ENCODE results near the gene TAS2R14. TPM values are rescaled to one million over a fixed set of nuclear protein-coding genes. Genes with fewer than 3 reads are reported as not detected.

The TAS2R14 gene
- 1 to 10 TPM; 2.3 to 6.2 TPM for total RNA-seq

DNA sequence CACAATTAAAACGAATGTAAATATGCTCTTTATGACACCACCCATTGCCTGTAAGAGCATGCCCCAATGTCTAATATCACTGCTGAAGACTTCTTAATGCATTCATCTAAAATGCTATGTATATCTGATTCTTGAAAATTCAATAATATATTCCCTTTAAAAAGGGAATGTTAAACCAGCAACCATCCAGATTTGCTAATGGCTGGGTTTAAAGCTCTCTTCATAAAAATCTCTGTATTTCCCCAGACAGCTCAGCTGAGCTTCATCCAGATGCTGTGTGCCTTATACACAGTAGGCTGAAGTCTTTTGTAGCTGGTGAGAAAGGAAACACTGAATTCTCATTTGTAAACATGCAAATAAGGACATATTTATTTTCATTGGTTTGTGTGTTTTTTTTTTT is at the start of gene TAS2R14:
Gene TAS2R14, minus strand, starts transcription at position 101 of the 400 bp plus-strand sequence. Its CDS starts 56 bp downstream, at position 45.
- ATAC-seq (no peak), DNase-seq (ENCODE audit: low spot score) (no peak)
- Mint-ChIP-seq H3K27ac (no peak within 1 kb of the TSS), H3K36me3 (no peaks in the 10 kb centered on the region), H3K27me3 (no peaks in the 10 kb centered on the region), H3K9me3 (no peaks in the 10 kb centered on the region), H3K4me1 (ENCODE audit: low read depth in 2 of 2) (peaks cover 0 to 4% of the 10 kb centered on the region in 2 donors), H3K4me3 (no peak within 1 kb of the TSS)

DNA sequence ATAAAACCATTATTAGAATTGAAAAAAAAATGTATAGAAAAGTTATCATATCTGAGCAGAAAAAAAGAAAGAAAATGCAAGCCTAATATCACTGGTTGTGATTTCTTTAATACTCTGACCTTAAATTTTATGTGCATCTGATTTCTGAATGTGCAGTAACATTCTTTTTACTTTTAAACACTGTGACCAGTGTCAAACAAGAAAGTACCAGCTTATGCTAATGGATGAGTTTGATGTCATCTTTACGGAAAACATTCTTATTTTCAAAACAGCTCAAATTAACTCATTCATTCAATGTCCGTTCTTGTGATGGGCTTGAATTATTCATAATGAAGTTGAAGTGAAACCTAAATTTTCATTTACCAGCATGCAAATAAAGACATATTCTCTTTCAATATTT is 47.7 kb upstream of the TAS2R14 start, which contains the start of gene TAS2R50:
Gene TAS2R50, minus strand, starts transcription at position 101 of the 400 bp plus-strand sequence. Its CDS starts 52 bp downstream, at position 49.
- Mint-ChIP-seq H3K4me1 (ENCODE audit: low read depth in 2 of 2) (peaks cover 12 to 17% of the 10 kb centered on the region in 2 donors), H3K4me3 (no peak within 1 kb of the TSS), H3K36me3 (peaks cover 16% of the 10 kb centered on the region), H3K27me3 (peaks cover 22% of the 10 kb centered on the region in 2 donors), H3K27ac (no peak within 1 kb of the TSS), H3K9me3 (no peaks in the 10 kb centered on the region)
- ATAC-seq = no peak
- DNase-seq (ENCODE audit: low spot score) = no peak

DNA sequence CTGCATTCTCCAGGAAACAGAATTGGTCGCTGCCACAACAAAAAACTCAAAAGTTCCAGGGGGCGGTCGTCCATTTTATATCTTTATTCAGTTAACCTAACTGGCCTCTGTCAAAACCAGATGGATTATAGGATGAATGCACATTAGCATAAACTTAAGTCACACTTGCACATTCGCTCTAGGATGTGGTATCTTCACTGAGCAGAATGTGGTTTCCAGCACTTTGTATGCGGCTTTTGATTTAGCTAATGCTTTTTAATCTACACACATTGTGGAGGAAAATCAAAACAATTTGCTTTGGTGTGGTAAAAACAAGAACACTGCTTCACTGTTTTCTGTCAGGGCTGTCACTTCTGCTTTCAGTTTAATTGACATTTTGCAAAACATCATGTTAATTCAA is 43.2 kb upstream of the TAS2R14 start:
- Mint-ChIP-seq H3K27ac (no peak overlapping the region), H3K9me3 (no peaks in the 10 kb centered on the region), H3K4me1 (ENCODE audit: low read depth in 2 of 2) (peaks cover 28 to 30% of the 10 kb centered on the region in 2 donors), H3K36me3 (peaks cover 11% of the 10 kb centered on the region), H3K27me3 (peaks cover 41 to 51% of the 10 kb centered on the region in 2 donors), H3K4me3 (peak overlapping the region; percentile 38)
- ATAC-seq (peak; percentile 89 to 97), DNase-seq (ENCODE audit: low spot score) (peak; percentile 63)

DNA sequence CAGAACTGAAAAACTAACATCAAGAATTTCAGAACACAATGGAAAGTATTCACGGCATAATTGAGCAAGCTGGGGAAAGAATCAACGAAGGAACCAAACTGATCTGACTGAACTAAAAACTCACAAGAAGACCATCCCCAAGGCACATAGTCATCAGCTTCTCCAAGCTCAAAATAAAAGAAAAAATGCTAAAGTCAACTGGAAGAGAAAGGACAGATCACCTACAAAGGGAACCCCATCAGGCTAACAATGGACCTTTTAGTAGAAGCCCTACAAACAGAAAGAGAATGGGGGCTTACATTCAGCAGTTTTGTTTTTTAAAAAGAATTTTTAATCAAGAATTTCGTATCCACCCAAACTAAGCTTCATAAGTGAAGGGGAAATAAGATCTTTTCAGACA is 35.9 kb upstream of the TAS2R14 start:
- DNase-seq (ENCODE audit: low spot score) (no peak), ATAC-seq (no peak)
- peaks cover 8% of the 10 kb centered on the region for H3K36me3 Mint-ChIP-seq
- peaks cover 5 to 14% of the 10 kb centered on the region in 2 donors for H3K4me1 Mint-ChIP-seq (ENCODE audit: low read depth in 2 of 2)
- no peaks in the 10 kb centered on the region for H3K9me3 Mint-ChIP-seq
- no peak overlapping the region for H3K4me3 Mint-ChIP-seq
- no peak overlapping the region for H3K27ac Mint-ChIP-seq
- H3K27me3 Mint-ChIP-seq = peaks cover 43 to 51% of the 10 kb centered on the region in 2 donors

DNA sequence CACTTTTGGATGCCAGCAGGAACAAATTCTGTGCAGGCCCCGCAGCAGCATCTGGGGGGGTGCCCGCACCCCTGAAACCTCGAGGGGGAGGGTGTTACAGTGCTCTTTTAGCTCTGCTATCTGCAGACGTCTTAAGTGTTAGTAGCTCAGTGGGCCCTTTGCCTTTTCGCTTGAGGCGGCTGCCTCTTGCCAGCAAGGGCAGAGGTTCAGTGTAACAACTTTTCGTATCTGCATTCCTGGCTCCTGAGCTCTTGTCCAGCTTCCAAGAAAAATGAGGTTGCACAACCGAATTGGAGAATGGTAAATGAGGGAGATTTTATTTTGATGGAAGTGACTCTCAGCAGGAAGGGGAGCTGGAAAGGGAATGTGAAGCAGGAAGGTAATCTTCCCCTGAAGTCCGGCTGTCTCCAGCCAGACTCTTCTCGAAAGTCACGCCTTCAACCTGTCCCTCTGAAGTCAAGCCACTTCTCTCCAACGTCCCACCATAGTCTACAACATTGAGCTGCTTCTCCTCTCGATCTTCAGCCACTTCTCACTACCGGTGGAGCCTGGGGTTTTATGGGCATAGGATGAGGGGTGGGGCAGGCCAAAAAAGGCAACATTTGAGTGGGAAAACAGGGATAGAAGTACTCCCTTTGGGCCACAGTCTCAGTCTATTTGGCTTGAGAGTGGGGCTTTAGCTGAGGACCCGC is 29.8 kb upstream of the TAS2R14 start:
- no peak for DNase-seq (ENCODE audit: low spot score)
- Mint-ChIP-seq H3K4me1 (ENCODE audit: low read depth in 2 of 2) (no peaks in the 10 kb centered on the region), H3K27ac (no peak overlapping the region), H3K4me3 (no peak overlapping the region), H3K9me3 (no peaks in the 10 kb centered on the region), H3K36me3 (no peaks in the 10 kb centered on the region), H3K27me3 (no peaks in the 10 kb centered on the region)
- no peak for ATAC-seq

- no peak overlapping the region for H3K4me3 Mint-ChIP-seq
Measured at GRCh38 chr12:10967409-10967808, 28.3 kb upstream of the TAS2R14 start.

GRCh38 chr12:10966314-10966713 is 27.3 kb upstream of the TAS2R14 start:
- H3K9me3 Mint-ChIP-seq = no peaks in the 10 kb centered on the region
- H3K27ac Mint-ChIP-seq = no peak overlapping the region
- H3K4me1 Mint-ChIP-seq (ENCODE audit: low read depth in 2 of 2) = peaks cover 0 to 4% of the 10 kb centered on the region in 2 donors
- no peak overlapping the region for H3K4me3 Mint-ChIP-seq
- no peaks in the 10 kb centered on the region for H3K36me3 Mint-ChIP-seq
- H3K27me3 Mint-ChIP-seq = no peaks in the 10 kb centered on the region
- ATAC-seq = no peak
- DNase-seq (ENCODE audit: low spot score) = no peak

More at GRCh38 chr12:10967409-10967808, 28.3 kb upstream of the TAS2R14 start:
- DNase-seq (ENCODE audit: low spot score) (no peak), ATAC-seq (no peak)
- Mint-ChIP-seq H3K27me3 (no peaks in the 10 kb centered on the region), H3K4me1 (ENCODE audit: low read depth in 2 of 2) (no peaks in the 10 kb centered on the region), H3K9me3 (no peaks in the 10 kb centered on the region), H3K27ac (no peak overlapping the region), H3K36me3 (no peaks in the 10 kb centered on the region)

GRCh38 chr12:10965476-10965875 is 26.4 kb upstream of the TAS2R14 start:
- no peaks in the 10 kb centered on the region for H3K27me3 Mint-ChIP-seq
- H3K27ac Mint-ChIP-seq = no peak overlapping the region
- DNase-seq (ENCODE audit: low spot score) (no peak), ATAC-seq (no peak)
- no peaks in the 10 kb centered on the region for H3K36me3 Mint-ChIP-seq
- H3K9me3 Mint-ChIP-seq = no peaks in the 10 kb centered on the region
- H3K4me1 Mint-ChIP-seq (ENCODE audit: low read depth in 2 of 2) = peaks cover 6 to 8% of the 10 kb centered on the region in 2 donors
- no peak overlapping the region for H3K4me3 Mint-ChIP-seq

DNA sequence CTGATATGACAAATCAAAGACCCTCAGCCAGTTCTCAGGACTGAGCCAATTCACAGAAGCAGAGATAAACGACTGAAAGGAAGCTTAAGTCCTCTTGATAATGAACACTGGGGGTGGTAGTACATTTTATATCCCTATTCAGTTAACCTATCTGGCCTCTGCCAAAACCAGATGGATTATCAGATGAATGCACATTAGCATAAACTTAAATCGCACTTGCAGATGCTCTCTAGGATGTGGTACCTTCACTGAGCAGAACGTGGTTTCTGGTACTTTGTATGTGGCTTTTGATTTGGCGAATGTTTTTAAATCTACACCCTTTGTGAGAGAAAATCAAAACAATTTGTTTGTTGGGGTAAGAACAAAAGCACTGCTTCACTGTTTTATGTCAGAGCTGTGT is 21.1 kb upstream of the TAS2R14 start:
- DNase-seq (ENCODE audit: low spot score) (no peak), ATAC-seq (peak in 1 of 2 donors; percentile 24)
- Mint-ChIP-seq H3K27me3 (peaks cover 0 to 2% of the 10 kb centered on the region in 2 donors), H3K9me3 (no peaks in the 10 kb centered on the region), H3K4me1 (ENCODE audit: low read depth in 2 of 2) (peaks cover 30 to 31% of the 10 kb centered on the region in 2 donors), H3K27ac (no peak overlapping the region), H3K4me3 (no peak overlapping the region), H3K36me3 (peaks cover 4% of the 10 kb centered on the region)

DNA sequence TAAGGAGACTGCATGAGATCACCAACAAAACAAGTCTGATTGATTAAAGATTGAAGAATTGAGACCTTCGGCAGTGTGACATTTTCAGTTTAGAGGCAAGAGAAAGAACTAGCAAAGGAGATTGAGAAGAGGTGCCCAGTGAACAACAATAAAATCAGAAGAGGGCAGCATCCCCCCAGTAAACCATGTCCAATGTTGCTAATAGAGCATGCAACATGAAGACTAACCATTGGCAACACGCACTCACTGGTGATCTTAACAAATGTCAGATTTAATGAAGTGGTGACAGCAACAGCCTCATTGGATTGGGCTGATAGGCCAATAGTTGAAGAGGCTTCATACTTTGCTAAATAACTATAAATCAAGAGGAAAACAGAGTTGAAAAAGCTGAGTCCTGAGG is 20.7 kb upstream of the TAS2R14 start:
- peaks cover 1% of the 10 kb centered on the region for H3K9me3 Mint-ChIP-seq
- peaks cover 8% of the 10 kb centered on the region for H3K36me3 Mint-ChIP-seq
- H3K4me3 Mint-ChIP-seq = no peak overlapping the region
- DNase-seq (ENCODE audit: low spot score) = no peak
- ATAC-seq = no peak
- no peak overlapping the region for H3K27ac Mint-ChIP-seq
- peaks cover 33 to 34% of the 10 kb centered on the region in 2 donors for H3K4me1 Mint-ChIP-seq (ENCODE audit: low read depth in 2 of 2)
- peaks cover 0 to 2% of the 10 kb centered on the region in 2 donors for H3K27me3 Mint-ChIP-seq

GRCh38 chr12:10957741-10958140 is 18.7 kb upstream of the TAS2R14 start:
- no peak for DNase-seq (ENCODE audit: low spot score)
- Mint-ChIP-seq H3K4me3 (no peak overlapping the region), H3K27ac (no peak overlapping the region), H3K36me3 (peaks cover 19% of the 10 kb centered on the region), H3K27me3 (peaks cover 0 to 5% of the 10 kb centered on the region in 2 donors), H3K9me3 (peaks cover 5% of the 10 kb centered on the region), H3K4me1 (ENCODE audit: low read depth in 2 of 2) (peaks cover 50 to 53% of the 10 kb centered on the region in 2 donors)
- no peak for ATAC-seq

GRCh38 chr12:10956085-10956484 is 17.0 kb upstream of the TAS2R14 start:
- peaks cover 5% of the 10 kb centered on the region for H3K9me3 Mint-ChIP-seq
- no peak overlapping the region for H3K4me3 Mint-ChIP-seq
- ATAC-seq (no peak), DNase-seq (ENCODE audit: low spot score) (no peak)
- peaks cover 45 to 51% of the 10 kb centered on the region in 2 donors for H3K4me1 Mint-ChIP-seq (ENCODE audit: low read depth in 2 of 2)
- H3K27ac Mint-ChIP-seq = no peak overlapping the region
- H3K27me3 Mint-ChIP-seq = peaks cover 0 to 5% of the 10 kb centered on the region in 2 donors
- peaks cover 21% of the 10 kb centered on the region for H3K36me3 Mint-ChIP-seq

GRCh38 chr12:10952645-10953044 is 13.6 kb upstream of the TAS2R14 start:
- DNase-seq (ENCODE audit: low spot score) (no peak), ATAC-seq (no peak)
- Mint-ChIP-seq H3K27ac (no peak overlapping the region), H3K4me1 (ENCODE audit: low read depth in 2 of 2) (peaks cover 29 to 38% of the 10 kb centered on the region in 2 donors), H3K36me3 (peaks cover 37% of the 10 kb centered on the region), H3K27me3 (peaks cover 0 to 3% of the 10 kb centered on the region in 2 donors), H3K9me3 (peaks cover 11% of the 10 kb centered on the region), H3K4me3 (no peak overlapping the region)

- ATAC-seq = no peak
- Mint-ChIP-seq H3K27me3 (no peaks in the 10 kb centered on the region), H3K4me1 (ENCODE audit: low read depth in 2 of 2) (peaks cover 0 to 4% of the 10 kb centered on the region in 2 donors), H3K9me3 (peaks cover 12% of the 10 kb centered on the region), H3K4me3 (no peak overlapping the region), H3K27ac (no peak overlapping the region), H3K36me3 (peaks cover 16% of the 10 kb centered on the region)
- DNase-seq (ENCODE audit: low spot score) = no peak
Measured at GRCh38 chr12:10943167-10943566, 4.1 kb upstream of the TAS2R14 start.

Measured in natural killer cell treated with Interleukin-12 subunit alpha and Interleukin-12 subunit beta and Interleukin-15 and Interleukin-18, amount 100 ng/mL, for 72 hours (primary cell).